Gastroesophageal sphincter (tissue), 3 donors: ENCODE results near the gene DNMT1.

Experiments
- CTCF ChIP-seq, 4 experiments: fragments of 200-600 bp in 2 of 4; fragments of 450-650 bp in 2 of 4; sonication (generic) in 1 of 4; IDR thresholded peaks; one replicate each; pipeline ENCODE4 v1.5.1; 2017 to 2019; ENCODE audit warnings: antibody characterized with exemption in 4 of 4, mild to moderate bottlenecking in 2 of 4, moderate library complexity in 2 of 4
- EP300 ChIP-seq: sonication (generic); formaldehyde crosslinking; IDR thresholded peaks from one replicate; pipeline ENCODE4 v1.6.1; 2017; ENCODE audit warnings: antibody characterized with exemption, mild to moderate bottlenecking
- POLR2A ChIP-seq, 2 donors: fragments of 450-650 bp; IDR thresholded peaks; one replicate each; pipeline ENCODE4 v1.6.1; 2017; ENCODE audit warnings: antibody characterized with exemption in 2 of 2, mild to moderate bottlenecking in 2 of 2, moderate library complexity in 1 of 2
- POLR2AphosphoS5 ChIP-seq: sonication (generic); formaldehyde crosslinking; IDR thresholded peaks from one replicate; pipeline ENCODE4 v1.6.1; 2017; ENCODE audit warnings: antibody characterized with exemption

DNA sequence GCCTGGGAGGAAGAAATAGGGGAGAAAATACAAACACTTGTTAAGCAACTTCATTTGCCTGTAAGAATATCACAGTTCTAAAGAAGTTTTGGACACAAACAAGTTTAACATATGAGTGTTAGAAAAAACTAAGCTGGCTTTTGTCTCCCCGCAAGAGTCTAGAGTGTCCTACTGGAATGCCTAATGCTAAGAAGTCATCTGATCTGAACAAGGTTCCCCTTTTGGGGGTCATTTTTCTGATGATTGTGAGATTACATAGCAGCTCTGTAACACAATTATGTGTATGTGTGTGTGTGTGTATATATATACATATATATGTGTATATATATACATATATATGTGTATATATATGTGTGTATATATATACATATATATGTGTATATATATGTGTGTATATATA is 12.7 kb downstream of the DNMT1 start:
- TF ChIP-seq CTCF (IDR thresholded peaks at IDR 0.05) = no peak
- no peak for TF ChIP-seq POLR2AphosphoS5
- no peak for TF ChIP-seq EP300
- no peak for TF ChIP-seq POLR2A (IDR thresholded peaks at IDR 0.05)
